HG03432 (cell line): ENCODE measurements around the gene WLS.
A peak's percentile ranks its signal among the peaks of the same experiment; 100 is the strongest.

Experiments used
- ATAC-seq: cut with Tn5 transposase; IDR thresholded peaks from one replicate; pipeline ENCODE4 v1.9.1; 2021; ENCODE audit warnings: mild to moderate bottlenecking, moderate library complexity; ENCODE audit not compliant: unreplicated experiment

Gene WLS

GRCh38 chr1:68142036-68142435, 90.3 kb downstream of the WLS start:
- no peak for ATAC-seq

- ATAC-seq = no peak
Measured at GRCh38 chr1:68141071-68142021, 91.0 kb downstream of the WLS start.

GRCh38 chr1:68140536-68140935, 91.8 kb downstream of the WLS start:
- no peak for ATAC-seq

- no peak for ATAC-seq
Measured at GRCh38 chr1:68136187-68136586, 96.1 kb downstream of the WLS start.

GRCh38 chr1:68132426-68133130, 99.7 kb downstream of the WLS start:
- no peak for ATAC-seq

GRCh38 chr1:68131261-68131660, 101.1 kb downstream of the WLS start:
- no peak for ATAC-seq

GRCh38 chr1:68129536-68130250, 102.6 kb downstream of the WLS start:
- no peak for ATAC-seq

- no peak for ATAC-seq
Measured at GRCh38 chr1:68128820-68129219, 103.5 kb downstream of the WLS start.

- peak; percentile 88 for ATAC-seq
Measured at GRCh38 chr1:68128157-68128556, 104.2 kb downstream of the WLS start.

GRCh38 chr1:68121536-68121935, 110.8 kb downstream of the WLS start:
- ATAC-seq = no peak

GRCh38 chr1:68120136-68120791, 112.1 kb downstream of the WLS start:
- ATAC-seq = peak; percentile 78

GRCh38 chr1:68119445-68119844, 112.9 kb downstream of the WLS start:
- no peak for ATAC-seq

- ATAC-seq = no peak
Measured at GRCh38 chr1:68117416-68117815, 114.9 kb downstream of the WLS start.

- no peak for ATAC-seq
Measured at GRCh38 chr1:68116643-68117235, 115.6 kb downstream of the WLS start.

- no peak for ATAC-seq
Measured at GRCh38 chr1:68115308-68115707, 117.0 kb downstream of the WLS start.

GRCh38 chr1:68113966-68114365, 118.4 kb downstream of the WLS start:
- no peak for ATAC-seq

- ATAC-seq = no peak
Measured at GRCh38 chr1:68112835-68113243, 119.5 kb downstream of the WLS start.

GRCh38 chr1:68111519-68112436, 120.5 kb downstream of the WLS start:
- ATAC-seq = no peak

- ATAC-seq = no peak
Measured at GRCh38 chr1:68107771-68108170, 124.6 kb downstream of the WLS start.
